Measurements from ENCODE around the gene WASHC3. TPM values are rescaled to one million over a fixed set of nuclear protein-coding genes. Genes with fewer than 3 reads are reported as not detected.
"Not testable (repeated sequence)": the region's sequence is repeated elsewhere in the genome, so short reads cannot be mapped to it uniquely, and the experiment has no call there.

The WASHC3 gene
- total RNA-seq, 1 experiment from 2014 or later, result 86.2 TPM

- in situ Hi-C loops (cut with HindIII; ENCODE audit: low pct_unique_long_range_greater_than_20kb, low sequenced_read_pairs), result no loop called here
- no peak for DNase-seq (ENCODE audit: low read depth)
Observed at GRCh38 chr12:102052192-102053061, 9.4 kb downstream of the WASHC3 start.

DNA sequence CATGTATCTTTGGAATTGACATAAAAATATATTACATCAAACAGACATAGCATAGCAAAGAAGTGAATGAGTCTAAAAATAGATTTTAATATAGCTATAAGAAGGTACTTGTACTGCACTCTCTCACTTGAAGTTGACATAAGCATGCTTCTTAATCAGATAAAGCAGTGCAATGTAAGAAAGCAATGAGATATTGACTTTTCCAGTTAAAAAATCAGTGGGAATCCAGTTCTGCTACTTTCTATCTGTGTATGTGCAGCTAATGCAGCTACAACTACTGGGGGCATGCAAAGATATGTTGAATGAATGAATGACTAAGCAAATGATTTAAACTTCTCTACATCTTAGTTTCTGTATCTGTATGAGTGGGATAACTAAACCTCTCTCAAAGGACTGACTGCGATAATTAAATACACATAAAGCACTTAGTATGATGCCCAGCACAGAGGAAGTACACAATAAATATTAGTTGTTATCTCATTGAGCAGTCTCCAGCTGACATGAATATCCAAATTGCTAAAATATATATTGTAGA is 10.3 kb downstream of the WASHC3 start:
- no peak for DNase-seq (ENCODE audit: low read depth)
- in situ Hi-C loops (cut with HindIII; ENCODE audit: low pct_unique_long_range_greater_than_20kb, low sequenced_read_pairs), result no loop called here

DNA sequence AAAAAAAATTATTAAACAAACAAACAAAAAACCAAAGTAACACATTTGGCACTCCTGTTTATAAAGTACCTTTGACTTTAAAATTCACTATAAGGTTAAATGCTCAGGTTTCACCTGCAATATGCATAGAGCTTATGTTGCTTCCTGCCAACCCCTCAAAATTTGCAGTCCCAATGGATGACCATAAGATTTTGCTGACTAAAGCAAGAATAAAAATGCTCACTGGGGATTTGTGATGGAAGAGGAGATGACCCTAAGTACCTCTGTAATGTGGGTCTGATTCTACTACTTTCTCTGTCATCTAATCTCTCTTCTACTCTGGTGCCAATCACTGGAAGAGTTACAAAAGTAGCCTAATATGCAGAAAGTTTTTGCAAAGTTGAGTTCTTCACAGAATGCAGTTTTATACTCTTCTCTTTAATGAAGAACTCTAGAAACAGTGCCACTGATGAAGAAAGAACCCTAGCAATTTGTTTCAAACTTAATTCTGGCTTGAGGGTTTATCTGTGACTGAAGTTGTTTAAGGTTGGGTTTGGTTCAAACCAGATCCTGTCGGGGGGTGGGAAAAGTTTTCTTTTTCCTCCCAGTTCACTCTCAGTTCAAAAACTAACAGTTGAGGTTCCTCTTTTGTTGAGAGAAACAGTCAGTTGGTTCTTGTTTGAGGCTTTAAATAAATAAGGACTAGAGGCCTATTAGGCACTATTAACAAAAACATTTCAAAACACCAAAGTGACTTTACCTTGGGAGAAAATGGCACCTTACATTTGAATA is 10.9 kb downstream of the WASHC3 start:
- DNase-seq (ENCODE audit: low read depth), result no peak

GRCh38 chr12:102043928-102044327 is 17.9 kb downstream of the WASHC3 start:
- no peak for DNase-seq (ENCODE audit: low read depth)
- in situ Hi-C loops (cut with HindIII; ENCODE audit: low pct_unique_long_range_greater_than_20kb, low sequenced_read_pairs), result no loop called here

More for the DNA sequence above, 10.9 kb downstream of the WASHC3 start:
- in situ Hi-C loops (cut with HindIII; ENCODE audit: low pct_unique_long_range_greater_than_20kb, low sequenced_read_pairs), result no loop called here

- in situ Hi-C loops (cut with HindIII; ENCODE audit: low pct_unique_long_range_greater_than_20kb, low sequenced_read_pairs), result no loop called here
- DNase-seq (ENCODE audit: low read depth), result no peak
Observed at GRCh38 chr12:102033991-102034745, 27.6 kb downstream of the WASHC3 start.

GRCh38 chr12:102031852-102032251 is 29.9 kb downstream of the WASHC3 start:
- no peak for DNase-seq (ENCODE audit: low read depth)
- in situ Hi-C loops (cut with HindIII; ENCODE audit: low pct_unique_long_range_greater_than_20kb, low sequenced_read_pairs), result no loop called here

DNA sequence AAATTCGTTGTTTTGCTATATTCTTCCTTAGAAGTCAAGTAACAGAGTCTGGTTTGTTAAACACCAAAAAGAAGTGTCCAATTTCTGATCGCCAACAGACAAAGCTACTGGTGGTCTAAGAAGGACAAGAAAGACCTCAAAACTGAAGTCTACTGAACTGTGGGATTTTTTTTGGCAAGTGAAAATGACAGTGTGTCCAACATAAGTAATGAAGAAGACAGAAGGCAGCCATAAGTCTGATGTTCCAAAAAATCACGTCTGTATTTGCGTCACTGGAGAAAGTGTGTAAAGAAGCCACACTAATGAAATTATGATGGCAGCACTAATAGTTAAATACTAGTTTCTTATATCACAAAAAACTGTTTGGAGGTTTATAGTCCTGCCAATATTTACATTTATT is 32.6 kb downstream of the WASHC3 start:
- no peak for DNase-seq (ENCODE audit: low read depth)
- in situ Hi-C loops (cut with HindIII; ENCODE audit: low pct_unique_long_range_greater_than_20kb, low sequenced_read_pairs), result no loop called here

DNA sequence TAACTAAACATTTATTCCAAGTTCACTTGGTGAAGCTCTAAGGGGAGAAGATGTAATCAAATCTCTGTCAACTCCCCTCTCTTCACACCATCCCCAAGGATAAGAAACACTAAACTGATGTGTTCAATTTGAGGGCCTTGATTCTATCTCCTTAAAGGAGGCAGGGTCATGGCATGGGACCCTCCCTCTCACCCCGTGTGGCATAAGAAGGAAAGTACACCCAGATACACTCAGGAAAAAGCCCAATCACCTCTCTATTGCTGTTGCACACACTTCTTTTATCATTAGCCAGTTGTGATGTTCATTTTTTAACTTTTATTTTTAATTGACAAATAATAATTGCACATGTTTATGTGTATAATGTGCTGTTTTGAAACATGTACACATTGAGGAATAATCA is 35.1 kb downstream of the WASHC3 start:
- in situ Hi-C loops (cut with HindIII; ENCODE audit: low pct_unique_long_range_greater_than_20kb, low sequenced_read_pairs), result no loop called here
- no peak for DNase-seq (ENCODE audit: low read depth)

GRCh38 chr12:102024765-102025164 is 37.0 kb downstream of the WASHC3 start:
- no peak for DNase-seq (ENCODE audit: low read depth)
- in situ Hi-C loops (cut with HindIII; ENCODE audit: low pct_unique_long_range_greater_than_20kb, low sequenced_read_pairs), result no loop called here

GRCh38 chr12:102023343-102023930 is 38.4 kb downstream of the WASHC3 start:
- in situ Hi-C loops (cut with HindIII; ENCODE audit: low pct_unique_long_range_greater_than_20kb, low sequenced_read_pairs), result no loop called here
- no peak for DNase-seq (ENCODE audit: low read depth)

GRCh38 chr12:102022286-102022685 is 39.5 kb downstream of the WASHC3 start:
- DNase-seq (ENCODE audit: low read depth), result no peak
- in situ Hi-C loops (cut with HindIII; ENCODE audit: low pct_unique_long_range_greater_than_20kb, low sequenced_read_pairs), result no loop called here

DNA sequence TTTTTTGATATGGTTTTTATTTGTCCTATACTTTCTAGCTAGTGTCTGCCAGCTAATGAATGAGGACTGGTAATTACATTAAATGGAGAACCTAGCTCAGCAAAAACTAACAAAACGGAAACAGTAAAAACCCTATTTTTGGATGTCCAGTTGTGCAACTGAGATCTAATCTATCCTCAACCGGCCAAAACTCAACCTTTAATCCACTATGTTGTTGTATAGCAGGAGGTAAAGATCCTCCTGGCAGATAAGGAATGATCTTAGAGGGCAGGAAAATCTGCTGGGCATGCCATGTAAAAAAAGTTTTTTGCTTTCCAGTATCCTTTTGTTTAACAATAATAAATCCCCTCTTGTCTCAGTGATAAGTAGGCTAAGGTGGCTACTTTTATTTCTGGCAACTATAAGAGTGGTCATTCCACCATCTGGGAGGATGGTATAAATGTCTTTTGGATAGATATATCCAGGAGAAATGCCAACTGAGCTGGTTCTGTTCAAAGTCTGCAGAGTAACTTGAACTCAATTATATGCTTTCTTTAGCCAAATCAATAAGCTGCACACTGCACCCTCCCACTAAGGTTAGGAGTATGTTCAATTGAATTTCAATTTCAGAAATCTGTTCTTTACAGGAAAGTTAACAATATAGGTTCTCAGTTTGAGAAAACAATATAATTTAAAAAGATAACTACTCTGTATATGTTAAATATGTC is 40.1 kb downstream of the WASHC3 start:
- in situ Hi-C loops (cut with HindIII; ENCODE audit: low pct_unique_long_range_greater_than_20kb, low sequenced_read_pairs), result no loop called here
- no peak for DNase-seq (ENCODE audit: low read depth)

- DNase-seq (ENCODE audit: low read depth); in situ Hi-C loops (cut with HindIII; ENCODE audit: low pct_unique_long_range_greater_than_20kb, low sequenced_read_pairs): not testable (repeated sequence)
Observed at GRCh38 chr12:102018607-102019006, 43.2 kb downstream of the WASHC3 start.

DNA sequence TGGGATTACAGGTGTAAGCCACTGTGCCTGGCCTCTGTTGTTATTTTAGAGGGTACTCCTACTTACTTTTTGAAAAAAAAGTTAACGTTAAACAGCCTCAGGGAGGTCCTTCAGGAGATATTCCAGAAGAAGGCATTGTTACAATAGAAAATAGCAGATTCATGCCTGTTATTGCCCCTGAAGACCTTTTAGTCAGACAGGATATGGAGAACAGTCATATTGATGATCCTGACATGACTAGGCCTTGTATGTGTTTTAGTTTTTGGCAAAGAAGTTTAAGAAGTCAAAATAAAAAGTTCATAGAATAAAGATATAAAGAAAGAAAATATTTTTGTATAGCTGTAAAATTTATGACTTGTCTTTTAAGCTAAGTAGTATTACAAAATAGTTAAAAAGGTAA is 45.3 kb downstream of the WASHC3 start:
- no peak for DNase-seq (ENCODE audit: low read depth)
- in situ Hi-C loops (cut with HindIII; ENCODE audit: low pct_unique_long_range_greater_than_20kb, low sequenced_read_pairs), result no loop called here

- DNase-seq (ENCODE audit: low read depth), result no peak
- in situ Hi-C loops (cut with HindIII; ENCODE audit: low pct_unique_long_range_greater_than_20kb, low sequenced_read_pairs), result no loop called here
Observed at GRCh38 chr12:102010265-102010994, 51.4 kb downstream of the WASHC3 start.

DNA sequence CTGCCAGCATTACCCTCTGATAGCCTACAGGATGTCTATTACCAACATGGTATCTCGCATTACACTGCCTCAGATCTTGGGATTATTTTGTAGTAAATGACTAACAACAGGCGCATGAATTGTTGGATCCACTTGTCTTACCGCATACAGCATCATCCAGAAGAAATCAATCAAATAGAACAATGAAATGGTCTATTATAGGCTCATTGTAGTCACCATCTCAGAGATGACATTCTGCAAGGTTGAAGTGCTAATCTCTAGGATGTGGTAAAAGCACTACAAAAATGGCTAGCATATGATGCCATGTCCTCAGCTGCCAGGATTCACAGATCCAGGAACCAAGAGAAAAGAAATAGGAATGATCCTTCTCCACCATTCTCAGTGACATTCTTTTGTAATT is 52.0 kb downstream of the WASHC3 start:
- DNase-seq (ENCODE audit: low read depth), result no peak
- in situ Hi-C loops (cut with HindIII; ENCODE audit: low pct_unique_long_range_greater_than_20kb, low sequenced_read_pairs), result no loop called here

GRCh38 chr12:102008615-102009126 is 53.1 kb downstream of the WASHC3 start:
- DNase-seq (ENCODE audit: low read depth), result no peak
- in situ Hi-C loops (cut with HindIII; ENCODE audit: low pct_unique_long_range_greater_than_20kb, low sequenced_read_pairs), result no loop called here
